Mesendoderm (in vitro differentiated cells): ENCODE measurements around the gene EPS8.

Experiments used
- DNase-seq: peaks from one replicate; pipeline ENCODE4 v3.0.0; 2013
- H2AK5ac ChIP-seq: 2 replicates; pipeline ENCODE4 v1.6.1; 2013; ENCODE audit warnings: low read length, inconsistent platforms
- H2BK120ac ChIP-seq: 2 replicates; pipeline ENCODE4 v1.6.1; 2013; ENCODE audit warnings: low read depth, mild to moderate bottlenecking, low read length, moderate library complexity, mixed read lengths
- H2BK15ac ChIP-seq: replicated peaks from 2 replicates; pipeline ENCODE4 v1.6.1; 2013; ENCODE audit warnings: low read depth, mild to moderate bottlenecking, moderate library complexity
- H2BK5ac ChIP-seq: 2 replicates; pipeline ENCODE4 v1.6.1; 2013; ENCODE audit warnings: low read length, inconsistent platforms
- H3K18ac ChIP-seq: 2 replicates; pipeline ENCODE4 v1.6.1; 2013; ENCODE audit warnings: mild to moderate bottlenecking, low read length, mixed read lengths
- H3K23ac ChIP-seq: one replicate; pipeline ENCODE4 v1.6.1; 2013; ENCODE audit warnings: low read length
- H3K27ac ChIP-seq: 2 replicates; pipeline ENCODE4 v1.5.1; 2013; ENCODE audit warnings: low read depth, mild to moderate bottlenecking, inconsistent platforms, low read length, moderate library complexity
- H3K27me3 ChIP-seq: 2 replicates; pipeline ENCODE4 v1.6.1; 2013; ENCODE audit warnings: low read length, control low read depth, mild to moderate bottlenecking, inconsistent platforms; ENCODE audit not compliant: insufficient read depth, poor library complexity
- H3K36me3 ChIP-seq: 2 replicates; pipeline ENCODE4 v1.6.1; 2013; ENCODE audit warnings: low read length, inconsistent platforms; ENCODE audit not compliant: control insufficient read depth, insufficient read depth
- H3K4ac ChIP-seq: one replicate; pipeline ENCODE4 v1.6.1; 2013; ENCODE audit warnings: low read depth, mild to moderate bottlenecking, low read length, moderate library complexity
- H3K4me1 ChIP-seq: 2 replicates; pipeline ENCODE4 v1.6.1; 2013; ENCODE audit warnings: low read depth, low read length, inconsistent platforms; ENCODE audit not compliant: control insufficient read depth
- H3K4me2 ChIP-seq: 2 replicates; pipeline ENCODE4 v1.6.1; 2013; ENCODE audit warnings: low read length
- H3K4me3 ChIP-seq: 2 replicates; pipeline ENCODE4 v1.5.1; 2013; ENCODE audit warnings: mild to moderate bottlenecking, low read length
- H3K56ac ChIP-seq: one replicate; pipeline ENCODE4 v1.6.1; 2013; ENCODE audit warnings: low read length
- H3K79me1 ChIP-seq: 2 replicates; pipeline ENCODE4 v1.6.1; 2013; ENCODE audit warnings: low read length, inconsistent platforms
- H3K79me2 ChIP-seq: 2 replicates; pipeline ENCODE4 v1.6.1; 2013; ENCODE audit warnings: mild to moderate bottlenecking, low read length; ENCODE audit not compliant: control insufficient read depth, insufficient read depth
- H3K9ac ChIP-seq: 2 replicates; pipeline ENCODE4 v1.6.1; 2013; ENCODE audit warnings: low read length, inconsistent platforms
- H4K5ac ChIP-seq: one replicate; pipeline ENCODE4 v1.6.1; 2013; ENCODE audit warnings: low read length
- H4K8ac ChIP-seq: one replicate; pipeline ENCODE4 v1.6.1; 2013; ENCODE audit warnings: low read depth, mild to moderate bottlenecking, control low read depth, low read length, moderate library complexity
- WGBS: extraction: QIAGEN DNeasy Blood & Tissue Kit; methylation state at CpG from one replicate; pipeline ENCODE4 v1.1.7; 2013; ENCODE audit warnings: low lambda C conversion rate, missing lambda C conversion rate; ENCODE audit not compliant: insufficient coverage; ENCODE audit errors: extremely low coverage; 5-methylcytosine and 5-hydroxymethylcytosine counted together

EPS8 gene

DNA sequence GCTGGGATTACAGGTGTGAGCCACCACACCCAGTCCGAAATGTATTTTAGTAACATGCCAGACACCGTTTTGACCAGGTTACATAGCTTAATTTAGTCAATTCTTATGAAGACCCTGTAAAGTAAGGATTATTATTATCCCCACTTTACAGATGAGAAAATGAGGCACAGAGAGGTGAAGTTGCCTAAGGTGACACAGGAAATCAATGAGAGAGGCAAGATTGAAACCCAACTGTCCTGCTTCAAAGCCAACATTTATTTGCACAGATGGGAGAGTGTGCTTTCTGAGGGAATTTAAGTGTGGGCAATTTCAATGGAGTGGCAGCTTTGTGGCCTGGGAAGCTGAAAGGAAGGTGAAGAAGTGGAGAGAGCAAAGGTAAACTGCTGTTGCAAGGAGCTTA is 19.1 kb upstream of the EPS8 start:
- no peak overlapping the region for H3K56ac ChIP-seq
- H2BK5ac ChIP-seq = no peak overlapping the region
- no peaks in the 10 kb centered on the region for H3K27me3 ChIP-seq
- no peak for DNase-seq
- H4K5ac ChIP-seq = no peak overlapping the region
- no peak overlapping the region for H3K27ac ChIP-seq
- H3K4me1 ChIP-seq = no peaks in the 10 kb centered on the region
- H2BK120ac ChIP-seq = no peak overlapping the region
- no peak overlapping the region for H3K9ac ChIP-seq
- H3K36me3 ChIP-seq = no peaks in the 10 kb centered on the region
- no peak overlapping the region for H4K8ac ChIP-seq
- no peak overlapping the region for H3K4me2 ChIP-seq
- no peak overlapping the region for H3K18ac ChIP-seq
- H3K4me3 ChIP-seq = no peak overlapping the region
- no peaks in the 10 kb centered on the region for H3K79me2 ChIP-seq
- no peaks in the 10 kb centered on the region for H3K79me1 ChIP-seq
- H2AK5ac ChIP-seq = no peak overlapping the region
- H3K4ac ChIP-seq = no peak overlapping the region
- H3K23ac ChIP-seq = no peak overlapping the region
- WGBS = no CpG with 5 or more reads among the region's 2 CpGs
- no peak overlapping the region for H2BK15ac ChIP-seq

DNA sequence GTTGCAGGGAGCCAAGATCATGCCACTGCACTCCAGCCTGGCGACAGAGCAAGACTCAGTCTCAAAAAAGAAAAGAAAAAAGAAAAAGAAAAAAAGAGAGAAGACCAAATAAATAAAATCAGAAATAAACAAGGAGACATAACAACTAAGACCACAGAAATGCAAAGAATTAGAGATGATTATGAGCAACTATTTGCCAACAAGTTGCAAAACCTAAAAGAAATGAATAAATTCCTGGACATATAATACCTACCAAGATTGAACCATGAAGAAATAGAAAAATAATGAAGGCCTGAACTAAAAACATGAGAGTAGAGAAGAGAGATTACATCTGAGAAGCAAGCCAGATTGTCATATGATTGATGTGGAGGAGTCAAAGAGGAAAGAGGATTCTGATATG is 17.6 kb upstream of the EPS8 start:
- H3K4me1 ChIP-seq = no peaks in the 10 kb centered on the region
- no peak overlapping the region for H2AK5ac ChIP-seq
- H4K5ac ChIP-seq = no peak overlapping the region
- WGBS = no CpG with 5 or more reads among the region's 1 CpG
- no peaks in the 10 kb centered on the region for H3K36me3 ChIP-seq
- H3K18ac ChIP-seq = no peak overlapping the region
- no peak overlapping the region for H3K4me2 ChIP-seq
- no peaks in the 10 kb centered on the region for H3K27me3 ChIP-seq
- no peak for DNase-seq
- H2BK5ac ChIP-seq = no peak overlapping the region
- H3K23ac ChIP-seq = no peak overlapping the region
- no peak overlapping the region for H2BK120ac ChIP-seq
- no peak overlapping the region for H3K27ac ChIP-seq
- H3K79me1 ChIP-seq = no peaks in the 10 kb centered on the region
- H4K8ac ChIP-seq = no peak overlapping the region
- H2BK15ac ChIP-seq = no peak overlapping the region
- no peak overlapping the region for H3K4ac ChIP-seq
- no peak overlapping the region for H3K56ac ChIP-seq
- H3K9ac ChIP-seq = no peak overlapping the region
- no peak overlapping the region for H3K4me3 ChIP-seq
- H3K79me2 ChIP-seq = no peaks in the 10 kb centered on the region

DNA sequence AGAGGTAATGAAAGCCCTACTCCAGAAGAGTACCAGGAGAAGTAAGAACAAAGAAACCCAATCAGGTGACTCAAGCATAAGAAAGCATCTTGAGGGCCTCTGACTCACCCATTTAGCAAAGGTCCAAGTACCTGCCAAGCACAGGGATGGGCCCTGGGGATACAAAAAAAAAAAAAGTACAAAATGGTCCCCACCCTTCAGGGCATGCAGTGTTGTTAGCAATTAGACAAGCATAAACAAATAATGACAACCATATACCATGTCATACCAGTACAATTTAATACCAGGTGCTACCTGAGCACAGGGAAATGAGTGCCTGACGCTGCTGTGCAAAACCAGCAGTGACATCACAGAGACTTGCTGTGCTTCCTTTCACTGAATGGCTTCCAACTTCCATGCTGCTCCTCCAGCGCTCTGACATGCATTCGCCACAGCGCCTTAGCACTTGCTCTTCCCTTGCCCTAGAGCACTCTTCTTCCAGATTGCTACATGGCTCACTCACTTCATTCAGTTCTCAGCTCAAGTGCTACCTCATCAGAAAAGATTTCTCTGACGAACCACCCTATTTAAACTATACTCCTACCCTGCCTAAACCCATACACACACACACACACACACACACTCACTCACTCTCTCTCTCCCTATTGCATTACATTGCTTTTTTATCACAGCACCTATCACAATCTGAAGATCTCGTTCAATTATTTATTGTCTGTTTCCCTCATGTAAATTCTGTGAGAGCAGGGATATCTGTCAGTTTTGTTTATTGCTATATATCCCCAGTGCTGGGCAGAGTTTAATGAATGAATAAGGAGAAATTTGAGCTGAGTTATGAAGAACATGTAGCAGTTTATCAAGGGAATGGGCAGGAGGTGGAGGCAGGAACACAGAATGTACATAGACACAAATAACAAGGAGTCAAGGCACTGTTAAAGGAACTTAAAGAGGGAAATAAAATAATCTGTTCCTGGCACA is 12.9 kb upstream of the EPS8 start:
- Histone ChIP-seq H3K18ac (no peak overlapping the region), H3K4ac (no peak overlapping the region), H4K8ac (no peak overlapping the region), H3K27me3 (no peaks in the 10 kb centered on the region), H2BK120ac (no peak overlapping the region), H3K4me3 (no peak overlapping the region), H3K23ac (no peak overlapping the region), H3K56ac (no peak overlapping the region), H2BK15ac (no peak overlapping the region), H3K36me3 (no peaks in the 10 kb centered on the region), H3K79me2 (no peaks in the 10 kb centered on the region), H3K9ac (no peak overlapping the region), H4K5ac (no peak overlapping the region), H2AK5ac (no peak overlapping the region), H3K4me1 (no peaks in the 10 kb centered on the region), H2BK5ac (no peak overlapping the region), H3K27ac (no peak overlapping the region), H3K79me1 (no peaks in the 10 kb centered on the region), H3K4me2 (no peak overlapping the region)
- DNase-seq = no peak
- whole genome bisulfite sequencing = no CpG with 5 or more reads among the region's 6 CpGs

DNA sequence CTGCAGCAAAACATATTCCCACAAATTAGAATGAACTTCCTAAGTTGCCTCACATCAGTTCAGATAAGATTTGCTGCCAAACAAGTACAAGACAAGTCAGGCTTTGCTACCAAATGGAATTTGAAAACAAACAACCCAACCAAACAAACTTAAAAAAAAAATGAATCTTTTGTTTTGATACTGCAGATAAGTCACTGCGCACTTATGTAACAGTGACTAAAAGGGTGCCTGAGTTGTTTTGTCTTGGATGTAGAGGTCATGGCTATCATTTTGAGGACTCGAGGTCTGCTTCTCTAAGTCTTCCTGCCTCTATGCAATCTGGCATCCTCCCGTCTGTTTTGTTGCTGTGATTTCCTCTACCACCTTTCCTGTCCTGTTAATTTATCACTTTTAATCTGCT is 11.1 kb upstream of the EPS8 start:
- Histone ChIP-seq H2BK15ac (no peak overlapping the region), H3K79me2 (no peaks in the 10 kb centered on the region), H3K4me1 (no peaks in the 10 kb centered on the region), H3K56ac (no peak overlapping the region), H3K4me2 (no peak overlapping the region), H3K79me1 (no peaks in the 10 kb centered on the region), H3K4ac (no peak overlapping the region), H3K27me3 (no peaks in the 10 kb centered on the region), H2BK5ac (no peak overlapping the region), H3K27ac (no peak overlapping the region), H3K23ac (no peak overlapping the region), H2BK120ac (no peak overlapping the region), H3K4me3 (no peak overlapping the region), H2AK5ac (no peak overlapping the region), H3K36me3 (no peaks in the 10 kb centered on the region), H3K18ac (no peak overlapping the region), H4K8ac (no peak overlapping the region), H3K9ac (no peak overlapping the region), H4K5ac (no peak overlapping the region)
- no CpG with 5 or more reads among the region's 3 CpGs for WGBS
- DNase-seq = no peak

DNA sequence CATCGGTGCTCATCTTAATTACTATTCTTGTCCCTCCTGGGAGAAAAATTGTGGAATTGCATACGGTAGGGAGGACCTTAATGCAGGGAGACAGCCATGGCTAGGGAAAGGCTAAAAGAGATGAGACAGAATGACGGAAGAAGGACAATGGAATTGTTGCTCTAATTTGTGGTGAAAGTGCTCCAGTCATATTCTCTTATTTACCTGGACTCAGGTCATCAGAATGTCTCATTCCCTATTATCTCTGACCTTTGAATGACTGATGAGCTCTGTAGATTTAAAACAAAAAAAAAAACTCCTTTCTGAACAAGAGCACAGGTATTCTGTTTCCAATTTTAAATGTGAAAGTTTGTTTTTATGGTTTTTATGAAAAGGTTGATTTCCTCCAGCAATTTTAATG is 8.6 kb upstream of the EPS8 start:
- Histone ChIP-seq H3K4me3 (no peak overlapping the region), H3K4me1 (no peaks in the 10 kb centered on the region), H2AK5ac (no peak overlapping the region), H3K79me2 (no peaks in the 10 kb centered on the region), H3K56ac (no peak overlapping the region), H2BK120ac (no peak overlapping the region), H4K8ac (no peak overlapping the region), H3K79me1 (no peaks in the 10 kb centered on the region), H3K4ac (no peak overlapping the region), H2BK5ac (no peak overlapping the region), H3K18ac (no peak overlapping the region), H2BK15ac (no peak overlapping the region), H3K36me3 (no peaks in the 10 kb centered on the region), H3K9ac (no peak overlapping the region), H4K5ac (no peak overlapping the region), H3K23ac (no peak overlapping the region), H3K27ac (no peak overlapping the region), H3K27me3 (no peaks in the 10 kb centered on the region), H3K4me2 (no peak overlapping the region)
- DNase-seq = no peak
- WGBS = no CpG with 5 or more reads among the region's 3 CpGs
